Activated T-cell treated with anti-CD3 and anti-CD28 coated beads for 1 hour (primary cell): ENCODE results near the gene ZNF57.
"Not testable (repeated sequence)": the region's sequence is repeated elsewhere in the genome, so short reads cannot be mapped to it uniquely, and the experiment has no call there.

Experiments used
- DNase-seq: peaks from one replicate; pipeline ENCODE4 v3.0.0-alpha.2; 2020; ENCODE audit warnings: low read depth

Gene ZNF57

DNA sequence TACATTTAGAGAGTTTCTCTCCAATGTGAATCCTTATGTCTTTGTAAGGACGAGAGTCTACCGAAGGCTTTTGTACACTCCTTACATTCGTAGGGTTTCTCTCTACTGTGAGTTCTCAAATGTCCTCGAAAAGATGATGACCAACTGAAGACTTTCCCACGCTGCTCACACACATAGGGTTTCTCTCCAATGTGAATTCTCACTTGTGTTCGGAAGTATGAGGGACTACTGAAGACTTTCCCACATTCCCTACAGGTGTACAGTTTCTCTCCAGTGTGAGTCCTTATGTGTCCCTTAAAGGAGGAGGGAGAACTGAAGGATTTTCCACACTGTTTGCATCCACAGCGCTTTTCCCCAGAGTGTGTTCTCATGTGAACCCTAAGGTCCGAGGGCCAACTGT, 4.0 kb upstream of the ZNF57 start:
- no peak for DNase-seq

DNA sequence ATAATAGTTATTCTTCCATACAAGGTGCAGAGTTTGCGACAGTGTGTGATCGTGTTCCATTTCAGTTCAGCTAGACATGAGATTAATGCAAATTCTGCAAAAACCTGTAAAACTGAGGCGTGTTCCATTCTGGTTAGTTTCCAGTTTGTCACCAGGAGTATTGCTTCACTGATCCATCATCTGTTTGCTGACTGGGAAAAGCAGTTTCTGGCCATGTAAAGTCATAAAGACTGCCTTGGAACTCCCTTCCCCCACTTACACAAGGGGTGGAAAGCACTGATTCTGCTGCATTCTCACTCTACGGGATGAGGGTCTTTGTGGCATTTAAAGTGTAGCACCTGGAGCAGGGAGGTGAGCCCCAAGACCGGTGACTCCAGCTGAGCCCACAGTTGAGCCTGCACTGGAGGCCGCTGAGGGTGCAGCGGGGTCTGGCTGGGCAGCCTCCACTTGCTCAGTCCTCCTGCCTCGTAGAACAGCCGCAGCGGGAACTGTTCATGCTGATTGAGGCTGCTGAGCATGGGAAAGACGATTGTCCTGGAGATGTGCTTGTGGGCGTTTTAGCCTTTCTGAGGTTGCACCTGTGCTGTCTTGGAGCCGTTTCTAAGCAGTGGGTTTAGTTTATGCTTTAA, 2.0 kb downstream of the ZNF57 start:
- no peak for DNase-seq

DNA sequence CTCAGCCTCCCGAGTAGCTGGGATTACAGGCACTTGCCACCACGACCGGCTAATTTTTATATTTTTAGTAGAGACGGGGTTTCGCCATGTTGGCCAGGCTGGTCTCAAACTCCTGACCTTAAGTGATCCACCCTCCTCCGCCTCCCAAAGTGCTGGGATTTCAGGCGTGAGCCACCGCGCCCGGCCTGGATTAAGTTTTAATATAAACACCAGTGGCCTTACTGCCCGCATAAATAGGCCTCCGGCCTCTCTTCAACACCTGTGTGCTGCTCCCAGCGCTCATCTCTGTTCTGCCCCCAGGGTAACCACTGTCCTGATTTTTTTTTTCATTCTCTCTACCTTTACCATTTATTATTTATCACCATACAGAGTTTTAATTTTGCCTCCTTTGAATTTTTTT, 2.6 kb downstream of the ZNF57 start:
- not testable (repeated sequence) for DNase-seq

DNA sequence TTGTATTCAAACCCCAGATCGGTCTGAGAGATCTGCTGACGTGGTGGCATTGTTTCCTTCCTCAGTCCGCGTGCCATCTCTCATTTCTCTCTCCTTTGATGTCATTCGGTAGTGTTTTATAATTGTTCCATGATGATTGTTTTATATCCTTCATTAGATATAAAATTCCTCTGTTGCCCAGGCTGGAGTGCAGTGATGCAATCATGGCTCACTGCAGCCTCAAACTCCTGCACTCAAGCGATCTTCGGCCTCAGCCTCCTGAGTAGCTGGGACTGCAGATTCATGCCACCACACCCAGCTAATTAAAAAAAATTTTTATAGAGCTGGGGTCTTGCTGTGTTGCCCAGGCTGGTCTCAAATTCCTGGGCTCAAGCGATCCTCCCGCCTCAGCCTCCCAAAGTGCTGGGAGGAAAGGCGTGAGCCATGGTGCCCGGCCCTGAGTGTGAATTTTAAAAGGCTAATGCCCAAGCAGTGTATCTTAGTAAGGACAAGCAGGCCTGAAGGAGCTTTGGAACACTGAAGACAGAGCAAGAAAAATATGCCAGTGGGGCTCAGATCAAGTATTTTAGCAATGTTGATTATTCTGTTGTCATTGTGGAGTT, 5.3 kb downstream of the ZNF57 start:
- no peak for DNase-seq

DNA sequence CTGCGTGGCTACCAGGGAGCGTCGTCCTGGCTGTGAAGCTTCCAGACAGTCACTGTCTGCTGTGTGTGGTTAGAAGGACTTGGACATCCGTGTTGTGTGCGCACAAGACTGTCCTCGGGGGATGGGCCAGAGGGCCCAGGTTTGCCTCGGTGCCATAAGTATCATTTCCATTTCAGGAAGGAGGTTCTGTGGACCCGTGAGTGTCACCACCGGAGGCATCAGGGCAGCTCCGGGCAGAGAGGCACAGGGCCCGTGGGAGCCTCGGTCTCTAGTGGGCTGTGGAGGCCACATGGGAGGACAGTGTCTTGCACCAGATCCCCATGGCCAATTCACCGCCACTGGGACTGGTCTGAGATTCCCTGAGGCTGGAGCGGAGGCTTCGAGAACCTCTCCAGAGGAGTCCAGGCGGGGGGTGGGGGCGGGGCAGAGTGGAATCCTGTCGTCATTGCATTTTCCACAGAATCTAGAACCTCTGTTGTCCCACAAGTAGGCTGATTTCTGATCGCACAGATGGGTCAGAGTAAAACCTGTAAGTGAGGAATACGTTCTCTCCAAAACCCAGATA, 6.0 kb downstream of the ZNF57 start:
- DNase-seq: no peak

DNA sequence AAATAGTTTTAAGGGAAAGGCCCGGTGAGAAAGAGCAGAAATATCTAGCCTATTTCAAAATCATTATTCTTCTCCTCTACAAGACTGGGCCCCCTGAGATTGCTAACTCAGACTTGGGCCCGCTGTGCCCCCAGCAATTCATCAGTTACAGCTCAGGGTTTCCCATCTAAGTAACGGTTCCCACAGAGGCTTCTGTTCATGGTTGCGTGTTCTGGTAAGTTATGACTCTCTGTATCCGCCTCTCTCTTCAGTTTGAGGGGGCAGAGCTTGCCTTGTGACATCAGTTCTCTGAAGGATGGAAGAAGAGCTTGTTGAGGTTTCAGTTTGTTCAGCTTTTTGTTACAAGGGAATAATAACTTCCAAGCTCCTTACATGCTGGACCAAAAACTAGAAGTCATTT, 11.6 kb downstream of the ZNF57 start:
- DNase-seq: no peak

DNA sequence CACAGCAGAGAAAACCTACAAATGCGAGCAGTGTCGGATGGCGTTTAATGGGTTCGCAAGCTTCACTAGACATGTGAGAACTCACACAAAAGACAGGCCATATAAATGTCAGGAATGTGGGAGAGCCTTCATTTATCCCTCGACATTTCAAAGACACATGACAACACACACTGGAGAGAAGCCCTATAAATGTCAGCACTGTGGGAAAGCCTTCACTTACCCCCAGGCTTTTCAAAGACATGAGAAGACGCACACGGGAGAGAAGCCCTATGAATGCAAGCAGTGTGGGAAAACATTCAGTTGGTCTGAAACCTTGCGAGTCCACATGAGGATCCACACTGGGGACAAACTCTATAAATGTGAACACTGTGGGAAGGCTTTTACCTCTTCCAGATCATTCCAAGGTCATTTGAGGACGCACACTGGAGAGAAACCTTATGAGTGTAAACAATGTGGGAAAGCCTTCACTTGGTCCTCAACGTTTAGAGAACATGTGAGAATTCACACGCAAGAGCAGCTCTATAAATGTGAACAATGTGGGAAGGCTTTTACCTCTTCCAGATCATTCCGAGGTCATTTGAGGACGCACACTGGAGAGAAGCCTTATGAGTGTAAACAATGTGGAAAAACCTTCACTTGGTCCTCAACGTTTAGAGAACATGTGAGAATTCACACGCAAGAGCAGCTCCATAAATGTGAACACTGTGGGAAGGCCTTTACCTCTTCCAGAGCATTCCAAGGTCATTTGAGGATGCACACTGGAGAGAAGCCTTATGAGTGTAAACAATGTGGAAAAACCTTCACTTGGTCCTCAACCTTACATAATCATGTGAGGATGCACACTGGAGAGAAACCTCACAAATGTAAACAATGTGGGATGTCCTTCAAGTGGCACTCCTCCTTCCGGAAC, 16.8 kb downstream of the ZNF57 start:
- DNase-seq: no peak

DNA sequence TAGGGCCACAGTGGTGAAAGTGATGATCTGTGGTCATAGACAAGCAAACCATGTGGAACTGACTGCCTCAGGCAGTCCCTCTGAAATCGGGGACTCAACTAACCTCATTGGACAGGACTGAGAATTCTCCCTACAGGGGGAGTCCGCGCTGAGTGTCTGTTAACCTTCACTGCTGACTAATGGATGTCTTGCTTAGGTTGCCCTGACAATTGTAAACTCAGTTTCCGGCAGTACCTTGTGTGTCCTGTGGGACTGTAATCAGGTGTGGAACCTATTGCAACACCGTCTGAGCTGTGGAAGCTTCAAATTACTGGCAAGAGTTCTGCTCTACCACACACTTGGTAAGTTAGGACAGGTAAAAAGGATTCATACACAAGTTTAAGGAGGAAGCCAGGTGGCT, 22.3 kb downstream of the ZNF57 start:
- DNase-seq: no peak

DNA sequence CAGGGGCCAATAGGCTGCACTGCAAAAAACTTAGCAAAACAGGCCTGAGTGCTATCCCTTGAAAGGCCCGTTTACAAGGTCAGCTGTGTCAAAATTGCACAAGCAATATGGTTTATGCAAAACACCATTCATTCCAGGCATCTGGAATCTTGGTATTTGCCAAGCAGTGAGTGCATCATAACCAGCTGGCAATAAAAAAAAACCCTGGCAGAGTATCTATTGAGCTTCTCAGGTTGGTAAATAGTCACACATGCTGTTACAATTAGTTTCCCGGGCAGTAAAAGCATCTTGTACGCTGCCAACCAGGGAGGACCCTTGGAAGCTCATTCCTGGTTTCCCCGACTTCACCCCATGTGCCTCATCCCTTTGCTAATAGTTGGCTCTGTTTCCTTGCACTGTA, 22.8 kb downstream of the ZNF57 start:
- DNase-seq: no peak

DNA sequence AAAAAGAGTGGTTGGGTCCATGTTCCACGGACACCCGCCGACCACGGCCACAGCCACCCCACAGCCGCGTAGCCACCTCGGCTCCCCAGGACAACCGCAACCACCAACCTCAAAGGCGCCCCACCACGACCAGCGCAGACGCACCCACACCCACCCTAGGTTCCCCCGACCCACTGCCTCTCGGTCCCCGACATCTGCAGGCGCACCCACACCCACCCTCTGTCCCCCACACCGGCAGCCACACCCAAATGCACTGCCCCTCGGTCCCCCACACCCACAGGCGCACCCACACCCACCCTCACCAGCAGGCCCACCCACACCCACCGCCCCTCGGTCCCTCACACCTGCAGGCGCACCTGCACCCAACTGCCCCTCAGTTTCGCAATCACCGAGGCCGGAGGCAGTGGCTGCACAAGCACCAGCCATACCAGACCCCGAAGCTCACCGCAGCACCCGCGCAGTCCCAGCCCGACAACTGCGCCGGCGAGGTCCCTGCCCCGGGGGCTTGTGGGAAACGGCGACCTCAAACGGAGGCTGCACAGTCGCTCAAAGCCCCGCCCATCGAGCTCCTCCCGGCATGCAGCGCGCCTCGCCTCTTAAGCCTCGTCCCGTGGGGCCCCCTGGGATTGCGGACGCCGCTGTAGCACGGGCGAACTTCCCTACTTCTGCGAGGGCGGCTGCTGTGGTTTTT, 25.8 kb downstream of the ZNF57 start:
- DNase-seq: no peak

DNA sequence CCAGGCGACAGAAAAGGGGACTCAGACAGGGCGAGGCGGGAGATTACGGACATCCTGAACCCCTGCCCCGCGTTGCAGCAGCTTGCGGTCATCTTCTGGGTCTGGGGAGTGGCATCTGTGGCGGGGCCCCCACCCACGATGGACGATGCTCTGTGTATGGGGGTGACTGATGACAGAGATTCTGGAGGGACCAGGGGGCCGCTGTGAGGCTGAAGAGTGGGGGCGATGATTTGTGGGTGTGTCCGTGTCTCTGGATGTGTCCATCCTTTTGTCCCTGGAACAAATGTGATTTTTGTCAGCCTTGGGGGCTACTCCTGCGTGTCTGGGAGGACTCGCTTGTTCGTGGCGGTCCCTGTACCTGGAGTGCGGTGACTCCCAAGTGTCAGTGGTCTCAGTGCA, 26.3 kb downstream of the ZNF57 start:
- DNase-seq: no peak

DNA sequence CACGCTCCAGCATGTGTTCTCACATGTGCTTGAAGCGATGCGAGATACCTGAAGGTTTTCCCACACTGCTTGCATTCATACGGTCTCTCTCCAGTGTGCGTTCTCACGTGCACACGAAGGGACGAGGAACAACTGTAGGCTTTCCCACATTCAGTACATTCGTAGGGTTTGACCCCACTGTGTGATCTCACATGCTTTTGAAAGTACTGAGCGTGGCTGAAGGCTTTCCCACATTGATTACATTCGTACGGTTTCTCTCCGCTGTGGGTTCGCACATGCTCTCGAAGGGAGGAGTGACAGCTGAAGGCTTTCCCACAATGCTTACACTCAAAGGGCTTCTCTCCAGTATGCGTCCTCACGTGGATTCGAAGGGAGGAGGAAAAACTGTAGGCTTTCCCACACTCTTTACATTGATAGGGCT, 32.8 kb downstream of the ZNF57 start:
- no peak for DNase-seq

DNA sequence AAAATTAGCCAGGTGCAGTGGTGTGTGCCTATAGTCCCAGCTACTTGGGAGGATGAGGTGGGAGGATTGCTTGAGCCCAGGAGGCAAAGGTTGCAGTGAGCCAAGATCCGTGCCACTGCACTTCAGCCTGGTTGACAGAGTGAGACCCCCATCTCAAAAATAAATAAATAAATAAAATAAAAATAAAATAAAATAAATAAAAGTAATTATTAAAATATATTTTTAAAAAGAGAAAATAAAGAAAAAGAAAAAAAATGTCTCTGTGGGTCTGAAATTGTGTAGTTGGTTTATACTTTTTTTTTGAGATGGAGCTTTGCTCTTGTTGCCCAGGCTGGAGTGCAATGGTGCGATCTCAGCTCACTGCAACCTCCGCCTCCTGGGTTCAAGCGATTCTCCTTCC, 35.1 kb downstream of the ZNF57 start:
- DNase-seq: not testable (repeated sequence)

DNA sequence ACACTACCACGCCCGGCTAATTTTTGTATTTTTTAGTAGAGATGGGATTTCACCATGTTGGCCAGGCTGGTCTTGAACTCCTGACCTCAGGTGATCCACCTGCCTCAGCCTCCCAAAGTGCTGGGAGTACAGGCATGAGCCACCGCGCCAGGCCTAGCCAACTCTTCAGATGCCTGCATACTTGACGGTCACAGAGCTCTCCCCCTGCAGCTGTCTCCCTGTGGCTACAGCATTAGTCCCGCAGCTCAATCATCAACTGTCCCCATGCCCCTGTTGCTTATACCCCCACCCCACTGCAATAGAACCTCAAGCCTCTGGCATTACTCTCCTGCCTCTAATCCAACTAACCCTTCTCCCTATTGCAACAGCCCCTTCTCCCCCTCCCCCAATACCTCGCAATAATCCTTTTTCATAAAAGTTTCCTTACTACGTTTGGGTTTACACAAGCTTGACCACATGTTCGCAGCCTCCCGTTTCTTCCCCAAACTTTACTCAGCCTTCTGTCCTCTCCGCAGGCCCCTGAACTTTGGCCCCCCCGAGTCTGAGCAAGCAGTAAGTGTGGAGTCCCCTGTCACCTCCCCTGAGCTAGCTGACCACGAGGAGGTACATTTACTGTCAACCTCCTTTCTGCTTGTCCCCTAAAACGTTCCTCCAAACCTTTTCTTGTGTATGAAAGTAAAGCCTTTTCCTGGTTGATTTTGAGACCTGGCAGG, 42.4 kb downstream of the ZNF57 start:
- DNase-seq: no peak

DNA sequence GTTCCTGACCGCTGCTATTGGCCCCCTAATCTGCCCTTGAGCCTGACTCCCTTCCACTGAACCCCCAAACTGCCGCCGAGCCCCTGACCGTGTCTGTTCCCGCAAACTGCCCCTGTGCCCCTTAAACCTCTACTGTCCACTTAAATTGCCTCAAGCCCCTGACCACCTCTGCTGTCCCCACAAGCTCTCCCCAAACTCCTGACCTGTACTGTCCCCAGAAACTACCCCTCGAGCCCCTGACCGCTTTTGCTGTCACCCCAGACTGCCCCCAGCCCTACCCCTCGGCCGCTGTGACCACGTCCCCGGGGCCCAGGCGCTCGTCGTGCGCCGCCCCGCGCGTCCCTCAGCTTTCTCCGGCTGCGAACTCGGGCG, 43.7 kb downstream of the ZNF57 start:
- no peak for DNase-seq

DNA sequence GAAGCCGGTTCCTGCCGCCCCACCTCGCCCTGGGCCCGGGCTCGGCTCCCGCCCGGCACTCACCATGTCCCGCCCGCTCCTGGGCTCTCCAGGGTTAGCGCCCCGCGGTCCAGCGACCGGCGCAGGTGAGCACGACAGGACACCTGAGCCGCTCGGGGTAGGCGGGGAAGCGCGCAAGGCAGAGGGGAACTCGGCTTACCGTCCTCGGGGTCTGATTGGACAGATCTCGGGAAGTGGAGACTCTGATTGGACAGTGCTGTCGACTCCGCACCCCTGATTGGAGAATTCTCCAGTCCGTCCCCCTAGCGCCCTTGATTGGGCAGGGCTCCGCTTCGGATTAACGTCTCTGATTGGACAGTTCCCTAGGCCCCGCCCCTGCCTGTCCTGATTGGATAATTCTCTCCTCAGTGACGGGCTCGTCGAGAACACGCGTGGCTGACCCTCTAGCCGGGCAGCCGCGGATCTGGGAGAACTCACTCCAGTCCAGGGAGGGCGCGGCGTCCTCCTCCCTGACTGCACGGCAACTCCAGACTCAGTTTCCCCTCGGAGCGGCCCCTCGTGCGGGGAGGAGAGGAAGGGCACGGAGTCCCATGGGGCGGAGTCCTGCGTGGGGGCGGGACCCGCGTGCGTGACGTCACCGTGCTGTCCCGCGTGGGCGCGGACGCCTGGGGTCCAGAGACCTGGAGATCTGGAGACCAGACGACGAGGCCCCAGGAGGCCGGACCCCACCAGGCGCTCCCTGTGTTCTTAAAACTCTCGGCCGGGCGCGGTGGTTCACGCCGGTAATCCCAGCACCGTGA, 44.2 kb downstream of the ZNF57 start, which contains the start of gene ZNF77:
ZNF77 (minus strand) TSS at position 197 of the 800 bp plus-strand sequence; CDS start at position 66, 131 bp downstream.
- DNase-seq: peak; percentile 98

DNA sequence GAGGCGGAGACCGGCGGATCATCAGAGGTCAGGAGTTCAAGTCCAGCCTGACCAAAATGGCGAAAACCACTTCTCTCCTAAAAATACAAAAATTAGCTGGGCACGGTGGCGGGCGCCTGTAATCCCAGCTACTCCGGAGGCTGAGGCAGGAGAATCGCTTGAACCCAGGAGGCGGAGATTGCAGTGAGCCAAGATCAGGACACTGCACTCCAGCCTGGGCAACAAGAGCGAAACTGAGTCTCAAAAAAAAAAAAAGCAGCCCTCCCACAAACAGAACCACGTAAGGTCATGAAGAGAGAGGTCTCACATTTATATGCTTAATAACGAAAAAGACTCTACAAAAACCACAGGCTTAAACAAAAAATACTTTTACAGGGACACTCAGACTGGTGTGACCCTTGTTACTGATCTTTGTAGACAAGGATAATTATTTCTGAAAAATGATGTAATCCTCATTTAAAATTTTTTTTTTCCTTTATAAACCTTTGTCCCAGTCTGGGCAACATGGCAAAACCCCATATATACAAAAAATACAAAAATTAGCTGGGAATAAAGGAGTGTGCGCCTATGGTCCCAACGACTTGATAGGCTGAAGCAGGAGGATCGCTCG, 45.0 kb downstream of the ZNF57 start:
- DNase-seq: no peak

DNA sequence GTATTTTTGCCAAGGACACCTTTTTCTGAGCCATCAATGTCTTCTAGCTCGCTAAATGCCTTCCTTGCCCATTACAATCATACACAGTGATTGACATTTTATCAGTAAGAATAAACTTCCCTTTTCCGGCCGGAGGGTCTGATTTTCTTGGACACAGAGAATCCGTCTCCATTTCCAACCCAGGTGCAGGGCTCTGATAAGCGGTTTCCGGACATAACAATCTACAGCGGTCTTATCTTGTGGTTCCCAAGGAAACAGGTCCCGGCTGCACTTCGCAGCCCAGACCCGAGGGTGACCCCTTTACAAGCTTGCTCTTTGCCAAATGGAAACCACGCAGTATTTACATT, 49.2 kb downstream of the ZNF57 start:
- DNase-seq: no peak

DNA sequence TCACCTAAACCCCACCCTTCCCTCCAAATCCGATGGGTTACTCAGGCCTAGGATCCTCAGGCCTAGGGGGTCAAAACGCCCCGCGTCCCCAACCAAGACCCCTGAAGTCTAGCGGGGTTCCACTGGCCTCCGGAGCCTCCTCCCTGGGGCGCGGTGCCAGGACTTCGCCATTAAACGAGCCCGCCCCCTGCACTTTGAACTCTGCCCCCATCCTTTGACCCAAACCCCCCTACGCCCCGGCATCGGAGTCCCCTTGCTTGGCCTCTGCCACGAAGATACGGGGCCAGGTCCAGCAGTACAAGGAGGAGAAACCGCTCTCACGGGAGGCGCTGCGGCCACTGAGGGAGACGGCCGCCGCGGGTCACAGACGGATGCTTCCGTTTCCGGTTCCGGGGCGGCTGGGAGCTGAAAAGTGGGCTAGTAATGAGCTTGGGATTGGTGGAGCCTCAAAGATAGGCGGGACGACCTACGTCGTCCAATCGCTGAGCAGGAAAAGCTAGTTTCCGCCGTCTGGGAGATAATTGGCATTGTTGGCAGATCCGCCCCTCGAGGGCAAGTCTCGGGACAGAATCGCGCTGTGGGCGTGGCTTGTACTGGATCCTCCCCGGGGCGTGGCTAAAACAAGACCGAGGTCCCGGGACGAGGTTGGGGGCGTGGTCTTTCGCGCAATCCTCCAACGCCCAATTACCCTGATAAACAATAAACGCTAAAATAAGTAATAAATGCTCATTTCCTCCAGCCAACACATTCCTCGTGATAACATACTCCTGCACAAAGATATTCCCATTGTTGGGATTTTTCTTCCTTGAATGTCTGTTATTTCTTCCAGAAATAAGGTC, 49.8 kb downstream of the ZNF57 start:
- DNase-seq: peak; percentile 100
